Activated CD8-positive, alpha-beta memory T cell treated with anti-CD3 and anti-CD28 coated beads for 4 hours (primary cell): Measurements from ENCODE around the gene MYO1D.
"Not testable (repeated sequence)": the region's sequence is repeated elsewhere in the genome, so short reads cannot be mapped to it uniquely, and the experiment has no call there.

Source experiments
- DNase-seq, 2 donors: peaks; one replicate each; pipeline ENCODE4 v3.0.0-alpha.2; 2020; ENCODE audit warnings: low read depth in 2 of 2

The MYO1D gene

GRCh38 chr17:32732296-32732642 is 144.7 kb downstream of the MYO1D start:
- DNase-seq: no peak

- DNase-seq: no peak
Measured at GRCh38 chr17:32731556-32732295, 145.2 kb downstream of the MYO1D start.

- no peak for DNase-seq
Measured at GRCh38 chr17:32727681-32728080, 149.2 kb downstream of the MYO1D start.

GRCh38 chr17:32725697-32726096 is 151.2 kb downstream of the MYO1D start:
- no peak for DNase-seq

- DNase-seq: no peak
Measured at GRCh38 chr17:32723310-32723955, 153.5 kb downstream of the MYO1D start.

- DNase-seq: no peak
Measured at GRCh38 chr17:32722733-32723132, 154.2 kb downstream of the MYO1D start.

GRCh38 chr17:32720671-32721070 is 156.3 kb downstream of the MYO1D start:
- no peak for DNase-seq

GRCh38 chr17:32719689-32720088 is 157.2 kb downstream of the MYO1D start:
- no peak for DNase-seq

GRCh38 chr17:32714922-32715321 is 162.0 kb downstream of the MYO1D start:
- DNase-seq: not testable (repeated sequence)

GRCh38 chr17:32714206-32714605 is 162.7 kb downstream of the MYO1D start:
- not testable (repeated sequence) for DNase-seq

- no peak for DNase-seq
Measured at GRCh38 chr17:32713081-32713480, 163.8 kb downstream of the MYO1D start.

- DNase-seq: no peak
Measured at GRCh38 chr17:32709562-32709961, 167.4 kb downstream of the MYO1D start.

GRCh38 chr17:32701871-32702270 is 175.1 kb downstream of the MYO1D start:
- no peak for DNase-seq

GRCh38 chr17:32699247-32699646 is 177.7 kb downstream of the MYO1D start:
- DNase-seq: no peak

GRCh38 chr17:32697728-32698625 is 178.9 kb downstream of the MYO1D start:
- DNase-seq: no peak

GRCh38 chr17:32696426-32696825 is 180.5 kb downstream of the MYO1D start:
- DNase-seq: no peak

GRCh38 chr17:32695864-32696263 is 181.1 kb downstream of the MYO1D start:
- no peak for DNase-seq

- no peak for DNase-seq
Measured at GRCh38 chr17:32693194-32693897, 183.6 kb downstream of the MYO1D start.

- no peak for DNase-seq
Measured at GRCh38 chr17:32692179-32692578, 184.7 kb downstream of the MYO1D start.

- DNase-seq: no peak
Measured at GRCh38 chr17:32689348-32689747, 187.6 kb downstream of the MYO1D start.

- DNase-seq: no peak
Measured at GRCh38 chr17:32688221-32688620, 188.7 kb downstream of the MYO1D start.
